GM18520 (cell line): Measurements from ENCODE around the gene PDGFC.

ENCODE experiments used
- ATAC-seq: cut with Tn5 transposase; IDR thresholded peaks from one replicate; pipeline ENCODE4 v1.9.1; 2021; ENCODE audit not compliant: unreplicated experiment

PDGFC gene

DNA sequence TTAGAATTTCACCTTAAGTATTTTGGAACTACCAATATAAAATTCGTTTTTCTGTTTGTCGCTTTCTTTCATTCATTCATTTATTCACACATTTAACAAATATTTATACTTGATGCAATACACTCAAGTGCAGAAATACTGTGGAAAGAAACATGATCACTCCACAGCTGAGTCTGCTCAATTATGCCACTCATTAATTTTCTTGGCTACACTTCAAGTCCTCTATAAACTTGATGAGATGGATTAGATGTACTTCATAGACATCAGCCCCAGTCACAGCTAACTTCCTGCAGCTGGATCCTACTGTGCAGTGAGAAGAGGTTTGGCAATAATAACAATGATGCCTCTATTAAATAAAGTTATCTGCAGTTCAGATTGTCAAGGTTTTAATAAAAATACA lies 208.1 kb downstream of the PDGFC start:
- no peak for ATAC-seq

- no peak for ATAC-seq
Measured at GRCh38 chr4:156762851-156763250, 208.7 kb downstream of the PDGFC start.

- no peak for ATAC-seq
Measured at GRCh38 chr4:156756118-156756517, 215.5 kb downstream of the PDGFC start.

DNA sequence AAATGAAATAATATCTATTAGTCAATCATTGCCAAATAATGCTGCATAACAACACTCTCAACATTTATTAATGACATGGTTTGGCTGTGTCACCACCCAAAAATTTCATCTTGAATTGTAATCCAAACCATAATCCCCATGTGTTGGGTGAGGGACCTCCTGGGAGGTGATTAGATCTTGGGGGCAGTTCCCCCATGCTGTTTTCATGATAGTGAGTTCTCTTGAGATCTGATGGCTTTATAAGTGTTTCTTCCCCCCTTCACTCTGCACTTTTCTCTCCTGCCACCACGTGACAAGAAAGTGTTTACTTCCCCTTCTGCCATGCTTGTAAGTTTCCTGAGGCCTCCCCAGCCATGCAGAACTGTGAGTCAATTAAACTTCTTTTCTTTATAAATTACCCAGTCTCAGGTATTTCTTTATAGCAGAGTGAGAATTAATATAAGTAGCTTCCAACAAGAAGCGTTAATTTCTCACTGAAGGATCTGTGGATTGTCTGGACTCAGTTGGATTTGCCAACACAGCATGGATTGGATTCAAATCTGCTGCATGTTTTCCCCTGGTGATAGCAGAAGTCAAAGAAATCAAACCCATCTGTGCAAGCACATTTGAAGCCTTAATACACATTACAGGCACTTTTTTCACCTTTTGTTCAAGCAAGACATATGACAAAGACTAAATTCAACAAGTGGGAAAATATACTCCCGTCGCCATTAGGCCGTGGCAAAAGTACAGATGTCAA lies 216.6 kb downstream of the PDGFC start:
- ATAC-seq, result no peak

DNA sequence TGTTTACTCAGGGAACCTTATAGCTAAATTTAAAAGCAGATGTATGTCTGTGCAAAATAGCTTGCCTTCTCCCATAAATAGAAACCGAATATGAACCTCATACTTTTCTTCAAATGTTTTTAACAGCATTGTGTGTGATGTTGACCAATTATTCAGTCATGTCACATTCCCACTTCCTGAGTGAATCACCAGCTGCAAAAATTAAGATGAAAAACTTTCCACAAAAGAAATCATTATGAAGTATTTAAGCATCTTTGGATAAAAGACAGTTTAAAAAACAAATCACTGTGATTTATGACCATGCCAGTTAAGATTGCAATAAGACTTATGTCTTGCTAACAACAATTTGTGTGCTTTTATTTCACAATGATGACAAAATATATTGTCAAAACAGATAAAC lies 220.1 kb downstream of the PDGFC start:
- ATAC-seq, result no peak

DNA sequence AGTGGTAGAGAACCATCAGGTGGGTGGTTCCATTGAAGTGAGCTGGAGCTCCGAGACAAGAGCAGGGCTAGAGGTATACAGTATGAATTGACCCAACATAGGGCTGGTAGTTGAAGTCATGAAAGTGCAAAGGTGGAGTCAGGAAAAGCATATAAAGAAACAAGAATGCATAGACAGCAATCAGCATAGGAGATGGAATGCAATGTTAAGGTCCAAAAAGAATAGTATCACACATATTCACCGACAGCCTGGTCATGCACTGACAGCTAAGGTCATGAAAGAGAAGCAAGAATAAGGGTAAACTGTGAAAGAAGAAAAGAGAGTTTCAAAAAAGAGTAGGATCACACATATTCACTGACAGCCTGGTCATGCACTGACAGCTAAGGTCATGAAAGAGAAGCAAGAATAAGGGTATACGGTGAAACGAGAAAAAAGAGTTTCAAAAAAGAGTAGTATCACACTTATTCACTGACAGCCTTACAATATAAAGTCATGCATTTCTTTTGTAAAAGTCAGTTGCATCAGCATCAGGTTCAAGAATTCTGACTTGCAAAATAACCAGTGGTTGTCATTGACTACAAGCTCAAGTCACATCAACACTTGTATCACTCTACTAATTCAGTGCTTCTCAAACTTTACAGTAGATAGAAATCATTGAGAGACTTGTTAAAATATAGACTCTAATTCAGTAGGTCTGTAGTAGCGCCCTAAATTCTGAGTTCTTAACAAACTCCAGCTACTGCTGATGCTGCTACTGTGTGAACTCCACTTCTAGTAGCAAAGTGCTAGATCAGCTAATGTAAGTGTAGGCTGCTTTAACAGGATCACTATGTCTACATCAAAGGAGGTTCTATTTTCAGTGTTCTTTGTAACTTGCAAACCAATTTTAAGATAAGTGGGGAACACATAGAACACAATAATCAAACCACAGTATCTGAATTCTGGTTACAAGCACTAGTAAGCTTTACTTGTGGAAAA lies 221.9 kb downstream of the PDGFC start:
- ATAC-seq, result no peak

- ATAC-seq, result no peak
Measured at GRCh38 chr4:156746111-156746510, 225.5 kb downstream of the PDGFC start.

- no peak for ATAC-seq
Measured at GRCh38 chr4:156738766-156739165, 232.8 kb downstream of the PDGFC start.

DNA sequence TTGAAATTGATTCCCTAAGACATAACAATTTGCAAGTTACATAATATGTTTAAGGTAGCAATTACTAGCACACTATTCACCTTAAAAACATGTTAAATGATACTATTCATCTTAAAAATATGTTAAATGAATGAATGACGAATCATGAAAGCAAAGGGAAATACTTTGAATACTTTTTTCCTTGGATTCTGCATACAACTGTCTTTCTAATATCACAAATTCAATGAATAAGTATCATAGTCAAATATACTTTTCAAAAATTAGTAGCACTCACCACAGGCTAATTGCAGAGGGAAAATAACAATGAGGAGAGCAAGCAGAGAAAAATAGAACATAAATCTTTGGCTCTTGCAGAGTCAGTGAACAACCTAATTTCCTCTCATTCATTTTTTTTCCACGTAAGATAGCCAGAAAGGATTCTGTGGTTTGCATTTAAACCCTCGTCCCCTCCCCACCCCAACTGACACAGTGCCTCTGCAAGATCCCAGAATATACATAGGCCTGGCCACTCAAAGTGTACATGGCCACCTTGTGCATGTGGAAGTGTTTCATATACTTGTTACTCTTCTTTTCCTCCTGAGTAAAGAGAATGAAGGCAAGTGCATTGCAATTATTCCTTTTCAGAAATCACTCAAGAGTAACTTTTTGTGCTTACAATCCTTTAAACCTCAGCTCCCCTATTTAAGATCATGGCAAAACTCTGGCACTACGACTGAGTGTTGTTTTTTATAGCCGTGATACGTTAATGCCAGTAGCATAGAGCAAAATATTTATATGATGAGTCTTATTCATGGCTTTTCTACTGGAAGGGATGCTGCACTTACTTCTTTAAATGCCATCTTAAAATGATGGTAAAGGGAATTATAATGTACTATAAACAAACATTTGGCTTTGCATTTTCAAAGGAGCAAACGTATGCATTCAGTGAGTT lies 236.4 kb downstream of the PDGFC start:
- ATAC-seq, result no peak

- no peak for ATAC-seq
Measured at GRCh38 chr4:156733582-156733981, 238.0 kb downstream of the PDGFC start.

GRCh38 chr4:156732634-156733033 lies 239.0 kb downstream of the PDGFC start:
- no peak for ATAC-seq

GRCh38 chr4:156729416-156729815 lies 242.2 kb downstream of the PDGFC start:
- ATAC-seq, result no peak

DNA sequence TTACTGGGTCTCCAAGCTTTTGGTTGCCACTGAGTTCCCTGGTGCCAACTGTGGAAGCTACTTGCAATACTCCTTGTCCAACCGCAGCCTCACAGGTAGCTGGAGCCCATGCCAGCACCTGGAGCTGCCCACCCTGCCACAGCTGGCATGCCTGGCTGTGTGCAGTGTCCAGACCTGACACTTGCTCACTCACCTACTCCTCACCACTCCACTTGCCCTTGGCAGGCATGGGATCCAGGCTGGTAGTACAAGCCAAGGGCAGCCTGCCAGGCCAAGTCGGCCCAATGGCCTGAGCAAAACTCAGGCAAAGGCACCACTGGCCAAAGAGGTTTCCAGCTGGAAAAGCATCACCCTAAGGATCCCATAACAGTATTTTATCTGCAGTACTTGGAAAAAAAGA lies 246.3 kb downstream of the PDGFC start:
- ATAC-seq, result no peak

- ATAC-seq, result no peak
Measured at GRCh38 chr4:156723951-156724668, 247.5 kb downstream of the PDGFC start.

GRCh38 chr4:156718226-156718625 lies 253.4 kb downstream of the PDGFC start:
- no peak for ATAC-seq

GRCh38 chr4:156711193-156711590 lies 260.4 kb downstream of the PDGFC start:
- no peak for ATAC-seq
